Fibroblast of skin of left biceps (primary cell): ENCODE measurements around the gene KRTAP3-1.
"Not testable (repeated sequence)": the region's sequence is repeated elsewhere in the genome, so short reads cannot be mapped to it uniquely, and the experiment has no call there.

Experiments
- DNase-seq, 2 experiments: peaks; one replicate each; pipeline ENCODE4 v3.0.0-alpha.2; 2013; ENCODE audit warnings: low read depth in 2 of 2

KRTAP3-1 gene

DNA sequence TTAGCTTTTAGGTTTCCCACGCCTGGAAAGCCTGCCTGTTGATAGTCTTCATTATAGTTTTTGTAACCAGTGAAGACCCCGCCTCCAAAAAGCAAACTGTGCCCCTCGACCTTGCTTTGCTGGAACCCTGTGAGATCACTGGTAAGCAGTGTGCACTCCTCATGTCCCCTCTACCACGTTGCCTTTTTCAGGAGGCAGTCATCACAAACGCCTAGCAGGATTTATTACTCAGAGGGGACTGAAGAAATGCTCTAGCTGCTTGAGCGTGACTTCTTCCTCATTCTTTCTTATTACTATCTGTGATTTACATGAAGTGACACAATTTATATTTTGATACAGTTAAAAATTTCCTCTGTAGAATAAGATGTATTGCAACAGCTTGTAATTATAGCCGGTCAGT lies 6.5 kb upstream of the KRTAP3-1 start:
- no peak for DNase-seq

GRCh38 chr17:41013606-41014005 lies 4.7 kb upstream of the KRTAP3-1 start:
- peak; percentile 36 to 37 for DNase-seq

- no peak for DNase-seq
These were observed 4.3 kb upstream of the KRTAP3-1 start for GRCh38 chr17:41013181-41013580.

- DNase-seq, result no peak
These were observed 3.6 kb upstream of the KRTAP3-1 start for GRCh38 chr17:41012326-41013120.

DNA sequence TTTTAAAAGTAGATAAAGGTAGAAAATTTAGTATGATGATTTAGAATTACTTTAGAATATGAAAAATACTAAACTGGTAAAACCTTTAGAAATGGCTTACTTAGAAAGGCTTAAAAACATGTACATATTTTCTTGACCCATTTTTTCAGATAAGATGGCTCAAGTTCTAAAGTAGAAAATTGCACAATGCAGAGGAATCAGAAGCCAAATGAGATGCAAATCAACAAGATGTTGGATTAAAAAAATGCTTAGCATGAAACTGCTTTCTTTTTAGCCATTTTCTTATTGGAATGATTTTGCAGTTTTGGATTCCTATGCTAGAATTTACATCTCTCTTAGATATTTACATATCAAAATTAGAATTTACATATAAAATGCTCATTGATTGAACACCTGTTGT lies 1.5 kb upstream of the KRTAP3-1 start:
- DNase-seq, result no peak

DNA sequence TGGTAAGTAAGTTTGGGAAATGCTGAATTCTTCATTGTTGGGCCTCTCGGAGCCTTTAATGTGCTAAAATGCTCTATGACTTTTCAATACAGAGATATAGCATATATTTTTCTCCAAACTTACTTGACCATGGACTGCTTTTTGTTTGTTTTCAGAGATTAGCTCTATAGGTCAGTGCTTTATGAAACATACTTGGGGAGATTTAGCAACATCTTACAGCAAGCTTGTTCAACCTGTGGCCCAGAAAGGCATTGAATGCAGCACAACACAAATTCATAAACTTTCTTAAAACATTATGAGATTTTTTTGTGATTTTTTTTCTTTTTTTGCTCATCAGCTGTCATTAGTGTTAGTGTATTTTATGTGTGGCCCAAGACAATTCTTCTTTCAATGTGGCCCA lies 1.0 kb upstream of the KRTAP3-1 start:
- DNase-seq, result no peak

GRCh38 chr17:41009301-41009760 lies 403 bp upstream of the KRTAP3-1 start:
- DNase-seq, result no peak

GRCh38 chr17:41004397-41004796 lies 4.5 kb downstream of the KRTAP3-1 start:
- no peak for DNase-seq

- no peak for DNase-seq
These were observed 5.0 kb downstream of the KRTAP3-1 start for GRCh38 chr17:41003926-41004325.

- DNase-seq, result no peak
These were observed 6.1 kb downstream of the KRTAP3-1 start for GRCh38 chr17:41002814-41003213.

- no peak for DNase-seq
These were observed 7.1 kb downstream of the KRTAP3-1 start for GRCh38 chr17:41001795-41002194.

DNA sequence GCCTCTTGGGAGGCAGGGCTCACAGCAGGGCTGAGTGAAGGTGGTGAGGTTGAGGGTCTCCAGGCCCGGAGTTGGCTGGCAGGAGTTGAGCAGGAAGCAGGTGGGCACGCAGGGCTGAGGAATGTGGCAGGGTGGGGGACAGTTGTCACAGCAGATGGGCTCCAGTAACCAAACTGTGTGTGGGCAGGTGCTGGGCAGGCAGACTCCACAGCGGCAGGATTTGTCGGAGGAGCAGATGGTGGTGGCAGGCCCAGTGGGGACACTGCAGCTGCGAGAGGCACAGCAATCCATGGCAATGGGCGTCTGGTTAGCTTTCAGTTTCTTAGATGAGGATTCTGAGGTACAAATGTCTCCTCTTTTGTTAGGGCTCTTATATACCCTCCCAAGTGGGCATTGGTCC lies 9.4 kb downstream of the KRTAP3-1 start, which contains the start of gene KRTAP3-2:
Gene KRTAP3-2, minus strand, starts transcription at position 344 of the 400 bp plus-strand sequence. Its CDS starts 53 bp downstream, at position 291.
- not testable (repeated sequence) for DNase-seq

- no peak for DNase-seq
These were observed 11.6 kb downstream of the KRTAP3-1 start for GRCh38 chr17:40997361-40997760.

DNA sequence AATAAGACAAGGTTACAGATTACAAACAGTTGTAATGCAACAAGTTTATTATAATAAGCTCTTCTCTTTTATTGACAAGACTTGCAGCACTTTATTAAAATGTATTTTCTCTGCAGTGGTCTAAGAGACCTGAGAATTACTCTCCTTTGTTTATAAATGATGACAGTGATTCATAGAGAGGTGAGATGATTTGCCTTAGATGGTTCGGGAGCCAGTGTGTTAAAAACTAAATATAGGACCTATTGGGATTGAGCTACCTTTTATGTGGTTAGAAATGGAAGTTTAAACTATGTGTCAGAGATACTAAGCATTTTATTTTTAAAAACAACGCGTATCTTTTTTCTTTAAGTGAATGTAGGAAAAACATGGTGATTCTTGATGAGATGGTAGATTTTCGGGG lies 12.1 kb downstream of the KRTAP3-1 start:
- no peak for DNase-seq

GRCh38 chr17:40995116-40995515 lies 13.8 kb downstream of the KRTAP3-1 start:
- DNase-seq, result no peak

DNA sequence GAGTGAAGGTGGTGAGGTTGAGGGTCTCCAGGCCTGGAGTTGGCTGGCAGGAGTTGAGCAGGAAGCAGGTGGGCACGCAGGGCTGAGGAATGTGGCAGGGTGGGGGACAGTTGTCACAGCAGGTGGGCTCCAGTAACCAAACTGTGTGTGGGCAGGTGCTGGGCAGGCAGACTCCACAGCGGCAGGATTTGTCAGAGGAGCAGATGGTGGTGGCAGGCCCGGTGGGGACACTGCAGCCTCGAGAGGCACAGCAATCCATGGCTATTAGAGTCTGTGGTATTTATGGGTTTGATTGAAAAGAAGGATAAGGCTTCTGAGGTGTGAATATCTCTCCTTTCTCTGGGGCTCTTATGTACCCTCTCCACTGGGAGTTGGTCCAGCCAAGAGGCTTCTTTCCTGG lies 15.1 kb downstream of the KRTAP3-1 start, which contains the start of gene KRTAP3-3:
Gene KRTAP3-3, minus strand, starts transcription at position 326 of the 400 bp plus-strand sequence. Its CDS starts 67 bp downstream, at position 259.
- no peak for DNase-seq

DNA sequence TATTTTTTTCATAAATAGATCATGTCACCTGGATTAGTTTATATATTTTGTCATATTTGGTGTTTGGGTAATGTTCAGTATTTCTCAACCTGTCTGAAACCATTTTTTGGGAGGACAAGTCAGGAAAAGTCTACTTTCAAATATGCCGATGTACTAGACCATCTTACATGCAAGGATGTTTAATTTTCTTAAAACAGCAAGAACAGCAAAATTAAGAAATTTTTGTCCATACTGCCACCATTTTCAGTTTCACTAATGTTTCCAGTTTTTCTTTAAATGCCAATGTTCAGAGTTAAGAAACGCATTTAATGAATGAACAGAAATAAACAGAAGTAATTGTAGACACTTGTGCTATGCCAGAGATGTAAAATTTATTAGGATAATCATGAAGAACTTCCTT lies 15.8 kb downstream of the KRTAP3-1 start:
- no peak for DNase-seq

DNA sequence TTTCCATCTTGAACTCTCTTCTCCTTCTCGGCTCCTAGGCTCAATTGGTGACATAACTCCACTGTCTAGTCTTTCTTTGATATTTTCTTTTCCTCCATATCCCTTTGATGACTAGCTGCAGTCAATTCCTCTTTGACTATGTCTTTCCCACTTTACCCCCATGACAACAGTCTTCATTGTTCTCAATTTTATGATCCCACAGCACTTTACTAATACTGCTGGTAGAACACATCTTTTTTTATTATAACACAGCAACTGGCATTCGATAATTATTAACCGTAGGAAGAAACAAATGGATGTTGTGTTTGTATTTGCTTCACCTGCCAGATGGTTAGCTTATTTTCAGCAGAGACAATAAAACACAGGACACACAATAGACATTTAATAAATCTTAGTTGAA lies 16.3 kb downstream of the KRTAP3-1 start:
- no peak for DNase-seq

DNA sequence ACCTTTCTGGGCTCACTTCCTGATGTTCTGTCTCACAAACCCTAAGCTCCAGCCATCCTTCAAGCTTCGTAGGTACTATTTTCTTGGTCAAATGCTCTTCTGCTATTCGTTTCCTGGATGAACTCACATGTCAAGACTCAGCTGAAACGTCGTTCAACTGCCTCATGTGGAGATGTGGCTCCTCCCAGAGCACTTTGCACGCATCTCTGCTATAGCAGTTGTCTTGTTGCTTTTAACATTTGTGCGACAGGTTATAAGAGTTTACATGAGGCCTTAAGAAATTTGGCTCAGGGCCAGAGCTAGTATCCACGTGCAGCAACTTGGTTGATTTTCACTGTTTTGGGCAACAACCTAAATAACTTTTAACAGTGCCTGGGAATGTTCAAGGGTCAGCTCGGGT lies 22.0 kb downstream of the KRTAP3-1 start:
- DNase-seq, result no peak

GRCh38 chr17:40984226-40984625 lies 24.7 kb downstream of the KRTAP3-1 start, which contains the start of gene KRT40:
KRT40 (minus strand) TSS chr17:40984326; CDS start chr17:40984273, 53 bp downstream.
- DNase-seq, result no peak

- no peak for DNase-seq
These were observed 27.8 kb downstream of the KRTAP3-1 start for GRCh38 chr17:40981115-40981514.

- no peak for DNase-seq
These were observed 28.3 kb downstream of the KRTAP3-1 start for GRCh38 chr17:40980596-40980995.

DNA sequence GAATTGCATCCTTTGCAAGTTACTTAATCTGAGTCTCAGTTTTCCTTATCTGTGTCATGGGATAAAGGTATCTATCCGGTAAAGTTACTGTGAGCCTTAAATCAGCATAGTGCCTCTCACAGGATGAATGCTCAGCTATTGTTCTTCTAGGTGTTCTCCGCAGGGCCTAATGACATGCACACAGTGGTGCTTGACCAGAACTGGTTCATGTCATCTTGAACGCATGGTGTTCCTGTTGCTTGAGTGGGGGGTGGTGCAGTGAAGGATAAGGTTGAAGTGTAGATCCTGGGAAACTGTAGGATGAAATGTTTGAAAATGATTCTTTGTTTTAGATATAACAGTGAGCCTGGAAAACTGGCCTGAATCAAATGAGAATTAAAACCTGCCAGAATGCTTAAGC lies 28.8 kb downstream of the KRTAP3-1 start:
- DNase-seq, result no peak
